NB4 (cell line): ENCODE results near the gene PAX2.

Source experiments
- DNase-seq: peaks from one replicate; pipeline ENCODE4 v3.0.0; 2010; ENCODE audit warnings: low read depth
- H3K4me3 ChIP-seq: one replicate; pipeline ENCODE4 v1.5.1; 2011; ENCODE audit warnings: mild to moderate bottlenecking, low read depth, low read length, moderate library complexity
- CTCF ChIP-seq: IDR thresholded peaks from one replicate; pipeline ENCODE4 v1.5.1; 2012; ENCODE audit warnings: low read depth, low read length
- MYC ChIP-seq: IDR thresholded peaks from 2 replicates; pipeline ENCODE4 v1.6.1; 2011; ENCODE audit warnings: low read depth, low read length
- POLR2A ChIP-seq: IDR thresholded peaks from 2 replicates; pipeline ENCODE4 v1.6.1; 2011; ENCODE audit warnings: mild to moderate bottlenecking; ENCODE audit not compliant: insufficient read length; ENCODE audit errors: extremely low read depth
- TF ChIP-seq, protein P1 (sequence below): IDR thresholded peaks from 2 replicates; pipeline ENCODE4 v1.6.1; 2011; ENCODE audit warnings: low read depth, low read length

Gene PAX2

DNA sequence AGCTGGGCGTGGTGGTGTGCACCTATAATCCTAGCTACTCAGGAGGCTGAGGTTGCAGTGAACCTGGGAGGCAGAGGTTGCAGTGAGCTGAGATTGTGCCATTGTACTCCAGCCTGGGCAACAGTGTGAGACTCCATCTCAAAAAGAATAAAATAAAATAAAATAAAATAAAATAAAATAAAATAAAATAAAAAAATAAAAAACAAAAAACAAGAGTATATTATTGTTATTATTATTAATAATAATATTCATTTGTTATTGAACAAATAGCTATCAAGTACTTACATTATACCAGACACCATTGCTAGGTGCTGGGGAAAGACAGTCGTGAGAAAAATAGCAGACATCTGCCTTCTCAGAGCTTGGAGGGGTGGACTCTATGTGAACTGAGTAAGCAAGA, 24.1 kb downstream of the PAX2 start:
- TF ChIP-seq, protein P1, sequence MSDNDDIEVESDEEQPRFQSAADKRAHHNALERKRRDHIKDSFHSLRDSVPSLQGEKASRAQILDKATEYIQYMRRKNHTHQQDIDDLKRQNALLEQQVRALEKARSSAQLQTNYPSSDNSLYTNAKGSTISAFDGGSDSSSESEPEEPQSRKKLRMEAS, result no peak
- TF ChIP-seq CTCF (no peak), POLR2A (no peak)
- no peak overlapping the region for H3K4me3 ChIP-seq
- DNase-seq, result no peak

DNA sequence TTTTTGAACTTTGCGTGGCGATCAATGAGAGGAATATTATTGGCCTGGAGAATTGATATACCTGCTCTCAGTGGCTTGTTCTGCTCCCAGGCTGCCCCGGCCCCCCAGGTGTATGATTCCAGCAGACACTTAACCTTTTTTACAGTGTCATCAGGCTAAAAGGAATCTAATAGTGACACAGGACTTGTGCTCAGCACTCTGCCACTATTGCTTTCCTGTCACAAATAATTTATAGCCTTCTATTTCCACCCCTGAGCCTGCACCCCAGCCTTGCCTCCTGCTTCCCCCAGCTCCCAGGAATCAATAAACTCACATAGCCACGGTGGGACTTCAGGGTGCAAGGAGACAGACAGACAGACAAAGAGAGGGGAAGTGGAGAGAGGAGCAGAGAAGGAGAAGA, 28.3 kb downstream of the PAX2 start:
- H3K4me3 ChIP-seq, result no peak overlapping the region
- no peak for DNase-seq
- no peak for TF ChIP-seq CTCF
- no peak for TF ChIP-seq MYC
- no peak for TF ChIP-seq POLR2A
- TF ChIP-seq, protein P1, result no peak

DNA sequence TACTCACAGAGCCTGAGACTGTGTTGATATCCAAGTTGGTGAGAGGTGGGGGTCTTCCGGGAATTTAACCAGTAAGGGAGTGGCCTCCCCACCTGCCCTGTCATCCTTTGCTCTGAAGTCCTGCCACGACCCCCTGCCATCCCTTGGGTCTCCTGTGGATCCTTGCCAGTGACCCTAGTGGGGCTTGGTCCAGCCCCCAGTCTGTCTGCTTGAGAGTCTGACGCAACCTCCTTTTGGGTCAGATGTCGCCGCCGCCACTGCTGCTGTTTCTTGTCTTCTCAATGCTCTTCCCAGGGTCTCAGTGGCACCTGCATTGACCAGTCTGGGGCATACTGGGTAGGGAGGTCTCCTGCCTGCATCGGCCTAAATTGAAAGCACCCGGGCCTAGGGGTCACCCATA, 28.8 kb downstream of the PAX2 start:
- no peak for DNase-seq
- H3K4me3 ChIP-seq, result no peak overlapping the region
- TF ChIP-seq, protein P1, result no peak
- TF ChIP-seq MYC, result no peak
- no peak for TF ChIP-seq CTCF
- TF ChIP-seq POLR2A, result no peak

GRCh38 chr10:100774876-100775275, 29.5 kb downstream of the PAX2 start:
- TF ChIP-seq POLR2A (no peak), MYC (no peak), CTCF (no peak)
- TF ChIP-seq, protein P1, result no peak
- DNase-seq, result no peak

GRCh38 chr10:100775386-100775785, 30.0 kb downstream of the PAX2 start:
- no peak overlapping the region for H3K4me3 ChIP-seq
- TF ChIP-seq POLR2A, result no peak
- TF ChIP-seq MYC, result no peak
- no peak for TF ChIP-seq CTCF
- TF ChIP-seq, protein P1, result no peak
- DNase-seq, result no peak

More at GRCh38 chr10:100774876-100775275, 29.5 kb downstream of the PAX2 start:
- H3K4me3 ChIP-seq, result no peak overlapping the region

- H3K4me3 ChIP-seq, result no peak overlapping the region
- DNase-seq, result no peak
- TF ChIP-seq, protein P1, result no peak
- TF ChIP-seq MYC (no peak), CTCF (no peak), POLR2A (no peak)
These were observed 30.5 kb downstream of the PAX2 start for GRCh38 chr10:100775871-100776270.
